Neuronal stem cell (in vitro differentiated cells): ENCODE results near the gene ABHD17C.

Experiments
- DNase-seq: peaks from one replicate; pipeline ENCODE4 v3.0.0-alpha.2; 2013; ENCODE audit warnings: low spot score
- H2AFZ ChIP-seq: one replicate; pipeline ENCODE4 v1.6.1; 2013; ENCODE audit warnings: mild to moderate bottlenecking, low read length, inconsistent platforms
- H2AK5ac ChIP-seq: 2 replicates; pipeline ENCODE4 v1.6.1; 2013; ENCODE audit warnings: low read depth, mild to moderate bottlenecking, inconsistent platforms, low read length, moderate library complexity, mixed read lengths
- H2BK120ac ChIP-seq: 2 replicates; pipeline ENCODE4 v1.6.1; 2013; ENCODE audit warnings: low read depth, mild to moderate bottlenecking, inconsistent platforms, low read length, moderate library complexity, mixed read lengths
- H2BK12ac ChIP-seq: one replicate; pipeline ENCODE4 v1.6.1; 2013; ENCODE audit warnings: low read length, inconsistent platforms
- H2BK15ac ChIP-seq: 2 replicates; pipeline ENCODE4 v1.6.1; 2013; ENCODE audit warnings: mild to moderate bottlenecking, low read length, inconsistent platforms, mixed read lengths
- H2BK5ac ChIP-seq: one replicate; pipeline ENCODE4 v1.6.1; 2013; ENCODE audit warnings: inconsistent platforms, mild to moderate bottlenecking, low read length, moderate library complexity
- H3K14ac ChIP-seq: one replicate; pipeline ENCODE4 v1.6.1; 2013; ENCODE audit warnings: low read length, inconsistent platforms
- H3K18ac ChIP-seq: 2 replicates; pipeline ENCODE4 v1.6.1; 2013; ENCODE audit warnings: low read length, inconsistent platforms
- H3K23ac ChIP-seq: 2 replicates; pipeline ENCODE4 v1.6.1; 2013; ENCODE audit warnings: low read depth, mild to moderate bottlenecking, mixed read lengths, low read length, inconsistent platforms; ENCODE audit not compliant: poor library complexity
- H3K27ac ChIP-seq: replicated peaks from 3 replicates; pipeline ENCODE4 v1.5.1; 2013; ENCODE audit warnings: low read length, inconsistent platforms
- H3K27me3 ChIP-seq, 3 experiments: 2 replicates each; pipeline ENCODE4 v1.6.1; 2013; ENCODE audit warnings: low read length in 3 of 3, mild to moderate bottlenecking in 2 of 3, inconsistent platforms in 1 of 3, low read depth in 1 of 3, mixed read lengths in 1 of 3, moderate library complexity in 1 of 3; ENCODE audit not compliant: control insufficient read depth in 3 of 3, insufficient read depth in 3 of 3
- H3K36me3 ChIP-seq, 2 donors: replicated peaks in 1 of 2; 2 replicates each; pipeline ENCODE4 v1.6.1; 2013; ENCODE audit warnings: low read length in 2 of 2; ENCODE audit not compliant: control insufficient read depth in 2 of 2, insufficient read depth in 2 of 2
- H3K4ac ChIP-seq: 2 replicates; pipeline ENCODE4 v1.6.1; 2013; ENCODE audit warnings: inconsistent platforms, mild to moderate bottlenecking, low read length, moderate library complexity
- H3K4me1 ChIP-seq, 2 donors: 1 replicate in 1 of 2; 2 replicates in 1 of 2; pipeline ENCODE4 v1.6.1; 2013; ENCODE audit warnings: low read length in 2 of 2, low read depth in 1 of 2; ENCODE audit not compliant: control insufficient read depth in 2 of 2, insufficient read depth in 1 of 2
- H3K4me2 ChIP-seq: one replicate; pipeline ENCODE4 v1.6.1; 2013; ENCODE audit warnings: mild to moderate bottlenecking, low read length, inconsistent platforms; ENCODE audit not compliant: insufficient read depth, poor library complexity, severe bottlenecking
- H3K4me3 ChIP-seq, 2 donors: 2 replicates each; pipeline ENCODE4 v1.5.1; 2013; ENCODE audit warnings: low read length in 2 of 2, mild to moderate bottlenecking in 2 of 2, inconsistent platforms in 1 of 2, moderate library complexity in 1 of 2
- H3K79me1 ChIP-seq: one replicate; pipeline ENCODE4 v1.6.1; 2013; ENCODE audit warnings: low read depth, mild to moderate bottlenecking, inconsistent platforms, low read length, moderate library complexity
- H3K9ac ChIP-seq: one replicate; pipeline ENCODE4 v1.6.1; 2013; ENCODE audit warnings: mild to moderate bottlenecking, low read depth, low read length, inconsistent platforms; ENCODE audit not compliant: poor library complexity
- H3K9me3 ChIP-seq, 2 donors: replicated peaks in 1 of 2; 2 replicates each; pipeline versions ENCODE3 to v1.6.1; 2013; ENCODE audit warnings: low read length in 2 of 2, mild to moderate bottlenecking in 2 of 2, inconsistent platforms in 1 of 2, low read depth in 1 of 2, mixed read lengths in 1 of 2, moderate library complexity in 1 of 2; ENCODE audit not compliant: control insufficient read depth in 2 of 2, insufficient read depth in 1 of 2
- H4K8ac ChIP-seq: one replicate; pipeline ENCODE4 v1.6.1; 2013; ENCODE audit warnings: low read depth, mild to moderate bottlenecking, inconsistent platforms, low read length, moderate library complexity
- H4K91ac ChIP-seq: one replicate; pipeline ENCODE4 v1.6.1; 2013; ENCODE audit warnings: low read length, low read depth, mild to moderate bottlenecking, inconsistent platforms; ENCODE audit not compliant: poor library complexity
- WGBS, 2 donors: extraction: QIAGEN DNeasy Blood & Tissue Kit; methylation state at CpG; one replicate each; pipeline ENCODE4 v1.1.7; 2013; ENCODE audit warnings: missing lambda C conversion rate in 2 of 2, mixed read lengths in 1 of 2; ENCODE audit not compliant: insufficient read length in 2 of 2, insufficient replicate concordance in 1 of 2; ENCODE audit errors: extremely low coverage in 2 of 2; 5-methylcytosine and 5-hydroxymethylcytosine counted together

The ABHD17C gene

GRCh38 chr15:80659375-80659774 lies 35.7 kb upstream of the ABHD17C start:
- Histone ChIP-seq H2BK120ac (no peak overlapping the region), H3K27me3 (peaks cover 0 to 2% (median 0%) of the 10 kb centered on the region in 3 experiments), H2AFZ (no peak overlapping the region), H3K79me1 (no peaks in the 10 kb centered on the region), H2BK12ac (no peak overlapping the region), H2BK15ac (no peak overlapping the region), H3K4me1 (peaks cover 0 to under 1% of the 10 kb centered on the region in 2 donors), H3K23ac (no peak overlapping the region), H3K27ac (no peak overlapping the region), H3K9me3 (no peaks in the 10 kb centered on the region), H3K14ac (no peak overlapping the region), H2BK5ac (no peak overlapping the region), H3K9ac (no peak overlapping the region), H3K18ac (no peak overlapping the region), H3K4me3 (no peak overlapping the region), H4K8ac (no peak overlapping the region), H4K91ac (no peak overlapping the region), H3K36me3 (no peaks in the 10 kb centered on the region), H3K4me2 (no peak overlapping the region), H3K4ac (no peak overlapping the region), H2AK5ac (no peak overlapping the region)
- no CpG with 5 or more reads among the region's 1 CpG for WGBS, 2 donors
- no peak for DNase-seq

GRCh38 chr15:80660119-80660518 lies 35.0 kb upstream of the ABHD17C start:
- Histone ChIP-seq H3K4ac (no peak overlapping the region), H2AFZ (no peak overlapping the region), H2BK15ac (no peak overlapping the region), H3K4me1 (no peaks in the 10 kb centered on the region), H3K79me1 (no peaks in the 10 kb centered on the region), H4K8ac (no peak overlapping the region), H3K4me2 (no peak overlapping the region), H2AK5ac (no peak overlapping the region), H3K36me3 (no peaks in the 10 kb centered on the region), H3K23ac (no peak overlapping the region), H2BK12ac (no peak overlapping the region), H3K27ac (no peak overlapping the region), H2BK120ac (no peak overlapping the region), H3K9me3 (no peaks in the 10 kb centered on the region), H3K4me3 (no peak overlapping the region), H3K27me3 (peaks cover 0 to under 1% (median 0%) of the 10 kb centered on the region in 3 experiments), H2BK5ac (no peak overlapping the region), H3K9ac (no peak overlapping the region), H3K18ac (no peak overlapping the region), H4K91ac (no peak overlapping the region), H3K14ac (no peak overlapping the region)
- DNase-seq: peak; percentile 8

GRCh38 chr15:80662129-80662528 lies 33.0 kb upstream of the ABHD17C start:
- H3K9ac ChIP-seq: no peak overlapping the region
- H2BK120ac ChIP-seq: no peak overlapping the region
- H4K8ac ChIP-seq: no peak overlapping the region
- no peak overlapping the region for H4K91ac ChIP-seq
- H2AFZ ChIP-seq: no peak overlapping the region
- H3K36me3 ChIP-seq: no peaks in the 10 kb centered on the region
- no peak overlapping the region for H2BK12ac ChIP-seq
- H3K23ac ChIP-seq: no peak overlapping the region
- no peak overlapping the region for H3K4me2 ChIP-seq
- H3K9me3 ChIP-seq: no peaks in the 10 kb centered on the region
- H2BK5ac ChIP-seq: no peak overlapping the region
- H3K14ac ChIP-seq: no peak overlapping the region
- no peak overlapping the region for H2BK15ac ChIP-seq
- no peak overlapping the region for H3K4ac ChIP-seq
- H3K27ac ChIP-seq: no peak overlapping the region
- H3K79me1 ChIP-seq: no peaks in the 10 kb centered on the region
- no peaks in the 10 kb centered on the region for H3K4me1 ChIP-seq
- no peak for DNase-seq
- no CpG with 5 or more reads among the region's 1 CpG for WGBS, 2 donors
- H3K18ac ChIP-seq: no peak overlapping the region
- no peak overlapping the region for H2AK5ac ChIP-seq
- no peak overlapping the region for H3K4me3 ChIP-seq
- no peaks in the 10 kb centered on the region for H3K27me3 ChIP-seq

GRCh38 chr15:80662757-80663553 lies 32.2 kb upstream of the ABHD17C start:
- no peaks in the 10 kb centered on the region for H3K27me3 ChIP-seq
- H2BK15ac ChIP-seq: no peak overlapping the region
- H2AFZ ChIP-seq: no peak overlapping the region
- no peaks in the 10 kb centered on the region for H3K9me3 ChIP-seq
- H4K8ac ChIP-seq: no peak overlapping the region
- H4K91ac ChIP-seq: no peak overlapping the region
- no peak overlapping the region for H3K4ac ChIP-seq
- no peak overlapping the region for H3K4me2 ChIP-seq
- no CpG with 5 or more reads among the region's 7 CpGs for WGBS, 2 donors
- H2BK120ac ChIP-seq: no peak overlapping the region
- H3K36me3 ChIP-seq: no peaks in the 10 kb centered on the region
- no peak overlapping the region for H2BK5ac ChIP-seq
- H3K18ac ChIP-seq: no peak overlapping the region
- H3K79me1 ChIP-seq: no peaks in the 10 kb centered on the region
- H2BK12ac ChIP-seq: no peak overlapping the region
- H2AK5ac ChIP-seq: no peak overlapping the region
- no peak overlapping the region for H3K23ac ChIP-seq
- DNase-seq: no peak
- no peak overlapping the region for H3K4me3 ChIP-seq
- H3K27ac ChIP-seq: no peak overlapping the region
- no peaks in the 10 kb centered on the region for H3K4me1 ChIP-seq
- H3K9ac ChIP-seq: no peak overlapping the region
- no peak overlapping the region for H3K14ac ChIP-seq
